ENCODE data around the gene MICALL2.
"Not testable (repeated sequence)": the region's sequence is repeated elsewhere in the genome, so short reads cannot be mapped to it uniquely, and the experiment has no call there.

Gene MICALL2

DNA sequence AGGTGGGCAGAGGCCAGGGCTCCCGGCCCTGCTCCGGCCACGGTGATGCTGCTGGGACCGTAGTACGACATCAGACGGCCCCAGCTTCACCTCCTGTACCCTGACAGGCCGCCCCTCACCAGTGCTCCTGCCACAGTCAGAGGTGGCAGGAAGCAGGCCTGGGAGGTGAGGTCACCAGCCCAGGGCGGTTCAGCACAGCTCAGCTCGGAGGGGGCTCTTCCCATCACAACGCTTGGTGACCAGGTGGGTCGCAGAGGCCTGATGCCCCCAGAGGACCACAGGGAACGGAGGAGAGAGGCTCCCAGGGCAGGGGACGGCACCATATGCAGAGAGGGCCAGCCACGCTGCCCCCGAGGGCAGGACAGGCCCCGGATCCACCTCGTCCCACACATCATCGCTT, 8.8 kb downstream of the MICALL2 start:
- H3K4me3 ChIP-seq (ENCODE audit: control insufficient read depth, low read depth, low read length), result no peak overlapping the region
- no peak for TF ChIP-seq CTCF (conservative IDR thresholded peaks at IDR 0.05; ENCODE audit: control insufficient read depth, insufficient read depth, low read depth, low read length)
- no peak for DNase-seq (ENCODE audit: low read depth)

DNA sequence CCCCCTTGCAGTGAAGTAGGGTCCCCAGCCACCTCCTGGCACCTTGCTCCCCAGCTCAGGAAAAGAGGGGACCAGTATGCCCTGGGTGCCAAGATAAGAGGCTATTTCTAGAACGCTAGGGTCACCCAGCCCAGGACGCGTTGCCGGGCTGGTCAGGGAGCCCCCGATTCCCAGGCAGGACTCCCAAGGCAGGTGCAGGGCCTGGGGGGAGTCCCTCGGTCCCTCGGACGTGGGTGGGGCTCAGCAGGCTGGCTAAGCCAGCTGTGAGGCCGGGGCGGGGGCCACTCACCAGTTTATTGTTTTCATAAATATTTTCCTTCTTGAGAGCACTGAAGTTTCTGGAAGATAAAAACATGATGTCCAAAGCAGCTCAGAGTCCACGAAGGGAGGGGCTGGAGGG, 9.3 kb downstream of the MICALL2 start:
- H3K4me3 ChIP-seq (ENCODE audit: control insufficient read depth, low read depth, low read length), result no peak overlapping the region
- TF ChIP-seq CTCF (conservative IDR thresholded peaks at IDR 0.05; ENCODE audit: control insufficient read depth, insufficient read depth, low read depth, low read length), result no peak
- no peak for DNase-seq (ENCODE audit: low read depth)

- TF ChIP-seq CTCF (conservative IDR thresholded peaks at IDR 0.05; ENCODE audit: control insufficient read depth, insufficient read depth, low read depth, low read length), result no peak
- H3K4me3 ChIP-seq (ENCODE audit: control insufficient read depth, low read depth, low read length), result no peak overlapping the region
- no peak for DNase-seq (ENCODE audit: low read depth)
Measured at GRCh38 chr7:1449501-1449900, 9.8 kb downstream of the MICALL2 start.

DNA sequence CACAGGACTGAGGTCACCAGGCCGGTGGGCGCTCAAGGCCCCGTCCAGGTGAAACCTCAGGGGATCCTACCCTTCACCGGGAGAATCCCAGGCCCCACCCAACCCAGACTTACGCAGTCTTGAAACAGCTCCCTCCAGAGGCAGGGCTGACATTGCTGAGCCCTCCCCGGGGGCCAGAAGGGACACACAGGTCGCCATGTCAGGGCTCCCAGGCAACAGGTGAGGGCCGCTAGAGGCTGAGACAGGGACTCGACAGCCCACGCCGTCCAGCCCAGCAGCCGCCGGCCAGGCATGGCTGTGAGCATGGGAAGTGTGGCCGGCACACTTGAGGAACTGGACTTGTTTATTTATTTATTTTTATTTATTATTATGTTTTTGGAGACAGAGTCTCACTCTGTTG, 10.3 kb downstream of the MICALL2 start:
- DNase-seq (ENCODE audit: low read depth), result no peak
- no peak for TF ChIP-seq CTCF (conservative IDR thresholded peaks at IDR 0.05; ENCODE audit: control insufficient read depth, insufficient read depth, low read depth, low read length)
- no peak overlapping the region for H3K4me3 ChIP-seq (ENCODE audit: control insufficient read depth, low read depth, low read length)

DNA sequence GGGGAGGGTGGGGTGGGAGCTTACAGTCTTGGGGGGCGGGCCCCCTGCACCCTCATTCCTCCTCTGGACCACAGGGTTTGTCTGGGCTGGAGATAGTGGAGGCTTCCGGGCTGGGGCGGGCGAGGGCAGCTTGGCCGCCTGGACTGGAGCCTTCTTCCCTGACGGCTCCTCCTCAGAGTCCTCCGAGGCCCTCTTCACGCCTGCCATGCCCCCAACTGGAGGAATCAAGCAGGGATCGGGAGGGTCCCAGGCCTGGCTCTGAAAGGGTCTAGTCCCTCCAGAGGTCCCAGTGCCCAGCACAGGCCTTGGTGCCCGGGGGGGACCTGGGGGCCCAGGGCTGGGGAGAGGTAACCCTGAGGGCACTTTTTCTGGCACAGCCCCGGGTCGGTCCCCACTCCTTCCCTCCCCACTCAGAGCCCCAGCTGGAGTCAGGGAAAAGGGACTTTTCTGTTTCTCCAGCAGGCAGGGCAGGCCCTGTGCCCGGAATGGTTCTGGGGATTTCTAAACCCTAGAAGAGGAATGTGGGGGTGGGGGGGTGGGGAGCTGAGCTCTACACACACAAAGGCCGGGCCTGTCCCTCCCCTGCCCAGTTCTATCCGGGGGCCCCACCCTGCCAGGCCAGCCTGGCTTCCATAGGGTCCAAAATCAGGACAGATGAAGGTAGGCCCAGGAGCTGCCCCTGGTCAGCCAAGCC, 11.6 kb downstream of the MICALL2 start:
- no peak overlapping the region for H3K4me3 ChIP-seq (ENCODE audit: control insufficient read depth, low read depth, low read length)
- no peak for DNase-seq (ENCODE audit: low read depth)
- no peak for TF ChIP-seq CTCF (conservative IDR thresholded peaks at IDR 0.05; ENCODE audit: control insufficient read depth, insufficient read depth, low read depth, low read length)

DNA sequence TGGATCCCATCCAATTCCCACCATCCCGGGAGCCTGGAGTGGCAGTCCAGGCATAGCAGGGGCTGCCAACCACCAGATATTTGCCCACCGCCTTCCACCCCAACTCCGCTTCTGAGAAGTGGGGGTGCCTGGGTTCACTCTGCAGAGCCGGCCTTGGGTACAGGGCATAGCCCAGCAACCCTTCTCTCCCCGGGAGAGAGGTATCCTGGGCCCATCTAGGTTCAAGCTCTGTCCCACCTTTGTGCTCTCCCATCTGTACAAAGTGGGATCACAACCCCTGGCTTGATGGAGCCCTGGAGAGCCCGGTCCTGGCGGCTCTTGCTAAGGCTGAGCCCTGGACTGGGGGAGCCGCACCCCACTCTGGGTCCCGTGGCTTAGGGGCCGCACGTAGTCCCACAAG, 12.2 kb downstream of the MICALL2 start:
- no peak overlapping the region for H3K4me3 ChIP-seq (ENCODE audit: control insufficient read depth, low read depth, low read length)
- DNase-seq (ENCODE audit: low read depth), result no peak
- no peak for TF ChIP-seq CTCF (conservative IDR thresholded peaks at IDR 0.05; ENCODE audit: control insufficient read depth, insufficient read depth, low read depth, low read length)

DNA sequence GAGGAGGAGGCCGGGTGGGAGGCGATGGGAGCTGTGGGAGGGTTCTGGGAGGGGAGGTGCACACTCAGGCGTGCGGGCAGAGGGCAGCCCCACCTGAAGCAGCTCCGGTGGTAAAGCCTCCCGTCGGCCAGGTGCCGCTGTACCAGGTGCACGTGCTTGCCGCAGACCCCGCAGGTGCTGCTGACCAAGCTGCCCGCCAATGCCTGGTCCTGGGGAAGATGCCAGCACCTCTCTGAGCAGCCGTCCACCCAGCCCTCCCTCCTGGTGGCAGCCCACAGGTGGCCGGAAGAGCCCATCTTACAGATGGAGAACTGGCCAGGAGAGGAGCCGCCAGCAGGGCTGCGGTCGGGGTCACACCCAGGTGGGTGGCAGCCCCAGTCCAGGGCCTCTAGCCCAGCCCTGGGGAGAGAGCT, 12.6 kb downstream of the MICALL2 start:
- no peak for TF ChIP-seq CTCF (conservative IDR thresholded peaks at IDR 0.05; ENCODE audit: control insufficient read depth, insufficient read depth, low read depth, low read length)
- no peak for DNase-seq (ENCODE audit: low read depth)
- no peak overlapping the region for H3K4me3 ChIP-seq (ENCODE audit: control insufficient read depth, low read depth, low read length)

DNA sequence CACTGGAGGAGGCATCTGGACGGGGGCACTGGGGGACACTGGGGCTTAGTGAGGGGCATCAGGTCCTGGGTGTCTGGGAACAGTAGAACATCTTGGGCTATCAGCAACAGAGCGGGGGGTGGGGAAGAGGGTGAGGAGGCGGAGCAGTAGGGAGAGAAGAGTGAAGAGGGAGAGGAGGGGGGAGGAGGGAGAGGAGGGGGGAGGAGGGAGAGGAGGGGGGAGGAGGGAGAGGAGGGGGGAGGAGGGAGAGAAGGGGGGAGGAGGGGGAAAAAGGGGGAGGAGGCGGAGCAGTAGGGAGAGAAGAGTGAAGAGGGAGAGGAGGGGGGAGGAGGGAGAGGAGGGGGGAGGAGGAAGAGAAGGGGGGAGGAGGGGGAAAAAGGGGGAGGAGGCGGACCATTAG, 13.2 kb downstream of the MICALL2 start:
- H3K4me3 ChIP-seq (ENCODE audit: control insufficient read depth, low read depth, low read length), result not testable (repeated sequence)
- peak; percentile 25 for DNase-seq (ENCODE audit: low read depth)
